RPMI8226 (cell line): ENCODE results near the gene FOXI2.

Experiments used
- DNase-seq: peaks from one replicate; pipeline ENCODE4 v3.0.0-alpha.2; 2015

The FOXI2 gene

GRCh38 chr10:127736915-127737562, at the start of gene FOXI2:
Gene FOXI2, plus strand, starts transcription at chr10:127737185. Its CDS starts 89 bp downstream, at chr10:127737274.
- DNase-seq, result no peak

GRCh38 chr10:127687548-127687947, 49.4 kb upstream of the FOXI2 start:
- no peak for DNase-seq

GRCh38 chr10:127690176-127690835, 46.7 kb upstream of the FOXI2 start:
- no peak for DNase-seq

GRCh38 chr10:127694580-127695193, 42.3 kb upstream of the FOXI2 start:
- peak; percentile 28 for DNase-seq

- no peak for DNase-seq
These were observed 41.6 kb upstream of the FOXI2 start for GRCh38 chr10:127695431-127695830.

- no peak for DNase-seq
These were observed 38.1 kb upstream of the FOXI2 start for GRCh38 chr10:127698886-127699285.

GRCh38 chr10:127699311-127699710, 37.7 kb upstream of the FOXI2 start:
- no peak for DNase-seq

- no peak for DNase-seq
These were observed 34.7 kb upstream of the FOXI2 start for GRCh38 chr10:127702271-127702670.

- no peak for DNase-seq
These were observed 21.7 kb upstream of the FOXI2 start for GRCh38 chr10:127715249-127715648.

GRCh38 chr10:127715782-127716378, 21.1 kb upstream of the FOXI2 start:
- no peak for DNase-seq

GRCh38 chr10:127720142-127720541, 16.8 kb upstream of the FOXI2 start:
- no peak for DNase-seq

GRCh38 chr10:127720903-127721302, 16.1 kb upstream of the FOXI2 start:
- DNase-seq, result no peak

- DNase-seq, result no peak
These were observed 2.2 kb upstream of the FOXI2 start for GRCh38 chr10:127734753-127735152.

- no peak for DNase-seq
These were observed 1.8 kb upstream of the FOXI2 start for GRCh38 chr10:127735156-127735555.

- no peak for DNase-seq
These were observed 1.2 kb upstream of the FOXI2 start for GRCh38 chr10:127735723-127736221.

GRCh38 chr10:127736222-127736914, 617 bp upstream of the FOXI2 start:
- DNase-seq, result no peak

GRCh38 chr10:127737563-127738511, 852 bp downstream of the FOXI2 start:
- DNase-seq, result no peak

GRCh38 chr10:127738512-127739424, 1.8 kb downstream of the FOXI2 start:
- DNase-seq, result peak; percentile 38

- DNase-seq, result no peak
These were observed 2.9 kb downstream of the FOXI2 start for GRCh38 chr10:127739908-127740307.

- DNase-seq, result no peak
These were observed 3.6 kb downstream of the FOXI2 start for GRCh38 chr10:127740596-127740995.

GRCh38 chr10:127743205-127743604, 6.2 kb downstream of the FOXI2 start:
- DNase-seq, result no peak
